ENCODE data around the gene STIM1.

Gene STIM1

DNA sequence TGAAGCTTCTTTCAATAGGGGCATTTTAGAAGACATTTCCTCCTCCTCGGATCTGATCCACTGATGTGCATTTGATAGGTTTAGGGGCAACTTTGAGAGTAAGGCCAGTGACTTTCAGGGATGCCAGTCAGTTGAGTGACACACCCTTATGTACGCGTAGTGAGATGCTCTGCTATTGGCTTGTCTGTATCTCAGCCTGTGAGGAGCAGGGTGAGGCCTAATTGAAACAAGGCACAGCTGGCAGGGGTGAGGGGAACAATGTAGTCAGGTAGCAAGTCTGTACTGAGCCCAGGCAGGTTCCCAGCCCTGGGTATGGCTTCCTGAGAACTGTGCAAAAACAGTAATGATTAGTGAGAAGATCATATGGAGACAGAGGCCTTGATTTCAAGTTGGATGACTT is 61.5 kb downstream of the STIM1 start:
- no peak for DNase-seq (ENCODE audit: low read depth in 2 of 2)

DNA sequence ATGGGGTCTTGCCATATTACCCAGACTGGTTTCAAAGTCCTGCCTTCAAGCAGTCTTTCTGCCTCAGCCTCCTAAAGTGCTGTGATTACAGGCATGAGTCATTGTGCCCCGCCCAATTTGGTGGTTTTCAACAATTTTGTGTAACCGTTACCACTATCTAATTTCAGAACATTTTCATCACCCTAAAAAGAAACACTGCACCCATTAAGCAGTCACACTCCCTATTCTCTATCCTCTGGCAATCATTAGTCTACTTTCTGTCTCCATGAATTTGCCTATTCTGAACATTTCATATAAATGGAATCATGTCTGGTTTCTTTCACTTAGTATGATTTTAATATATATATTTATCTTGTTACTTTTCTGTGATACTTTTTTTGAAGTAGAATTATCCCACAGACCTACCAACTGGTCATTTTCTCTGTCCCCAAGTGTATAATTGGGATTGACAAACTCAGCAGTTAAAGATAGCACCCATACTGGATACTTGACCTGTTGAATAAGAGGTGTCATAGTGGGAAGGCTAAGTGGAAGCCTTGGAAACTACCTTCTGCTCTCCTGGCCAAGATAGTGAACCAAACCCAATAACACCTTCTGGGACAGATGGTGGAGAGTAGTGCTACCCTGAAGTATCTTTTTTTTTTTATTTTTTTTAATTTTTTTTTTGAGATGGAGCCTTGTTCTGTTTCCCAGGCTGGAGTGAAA is 64.8 kb downstream of the STIM1 start:
- DNase-seq (ENCODE audit: low read depth in 2 of 2), result peak; percentile 54 to 64

DNA sequence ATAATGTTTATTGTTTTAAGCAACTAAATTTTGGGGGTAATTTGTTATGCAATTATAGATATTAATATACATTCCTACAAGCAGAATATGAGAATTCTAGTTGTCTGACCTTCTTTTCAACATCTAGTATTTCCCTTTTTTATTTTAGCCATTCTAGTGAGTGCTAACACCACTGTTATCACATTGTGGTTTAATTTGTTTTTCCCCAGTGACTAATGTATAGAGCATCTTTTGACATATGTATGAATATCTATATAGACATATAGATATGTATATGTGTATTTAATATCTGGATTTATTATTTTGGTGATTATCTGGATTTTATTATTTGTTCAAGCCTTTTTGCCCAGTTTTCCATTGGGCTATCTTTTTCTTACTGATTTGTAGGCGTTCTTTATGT is 66.6 kb downstream of the STIM1 start:
- no peak for DNase-seq (ENCODE audit: low read depth in 2 of 2)

DNA sequence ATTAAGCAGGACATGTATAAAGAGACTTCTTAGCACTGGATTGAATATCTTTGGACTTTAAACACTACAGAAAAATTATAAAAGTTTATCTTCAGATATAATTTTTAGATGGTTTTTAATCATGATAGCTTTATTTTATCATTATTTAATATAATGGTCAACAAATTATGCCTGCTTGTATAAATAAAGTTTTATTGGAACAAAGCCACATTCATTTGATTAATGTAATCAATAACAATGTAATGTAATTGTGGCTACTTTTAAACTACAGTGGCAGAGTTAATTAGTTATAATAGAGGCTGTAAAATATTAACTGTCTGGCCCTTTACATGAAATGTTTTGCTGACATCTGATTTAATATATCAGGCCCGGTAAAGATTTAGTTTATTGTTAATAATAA is 70.0 kb downstream of the STIM1 start:
- DNase-seq (ENCODE audit: low read depth in 2 of 2), result no peak

DNA sequence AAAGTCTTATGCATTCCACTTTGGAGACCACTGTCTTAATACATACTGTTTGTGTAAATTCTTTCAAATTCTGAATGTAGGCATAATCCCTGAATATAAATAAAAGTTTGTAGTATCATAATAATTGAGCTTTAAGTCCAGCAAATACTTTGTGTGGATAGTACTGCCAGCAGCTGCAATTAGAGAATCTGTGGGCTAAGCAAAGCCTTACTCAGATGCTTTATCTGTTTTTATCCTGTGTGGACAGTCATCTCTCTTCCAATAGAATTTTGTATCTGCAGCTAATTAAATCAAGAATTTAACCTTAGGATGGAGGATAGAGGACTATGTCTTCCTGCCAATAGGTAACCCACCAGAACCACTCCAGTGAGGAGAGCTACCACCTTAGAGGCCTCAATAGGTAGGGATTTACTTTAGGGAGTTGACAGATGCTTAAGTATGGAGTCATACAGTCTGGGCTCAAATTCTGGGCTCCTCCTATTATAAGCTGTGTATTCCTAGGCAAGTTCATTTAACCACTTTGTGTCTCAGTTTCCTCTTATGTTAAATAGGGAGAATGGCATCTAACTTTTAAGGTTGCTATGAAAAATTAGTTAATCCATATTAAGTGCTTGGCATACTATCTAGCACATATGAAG is 71.1 kb downstream of the STIM1 start:
- no peak for DNase-seq (ENCODE audit: low read depth in 2 of 2)

DNA sequence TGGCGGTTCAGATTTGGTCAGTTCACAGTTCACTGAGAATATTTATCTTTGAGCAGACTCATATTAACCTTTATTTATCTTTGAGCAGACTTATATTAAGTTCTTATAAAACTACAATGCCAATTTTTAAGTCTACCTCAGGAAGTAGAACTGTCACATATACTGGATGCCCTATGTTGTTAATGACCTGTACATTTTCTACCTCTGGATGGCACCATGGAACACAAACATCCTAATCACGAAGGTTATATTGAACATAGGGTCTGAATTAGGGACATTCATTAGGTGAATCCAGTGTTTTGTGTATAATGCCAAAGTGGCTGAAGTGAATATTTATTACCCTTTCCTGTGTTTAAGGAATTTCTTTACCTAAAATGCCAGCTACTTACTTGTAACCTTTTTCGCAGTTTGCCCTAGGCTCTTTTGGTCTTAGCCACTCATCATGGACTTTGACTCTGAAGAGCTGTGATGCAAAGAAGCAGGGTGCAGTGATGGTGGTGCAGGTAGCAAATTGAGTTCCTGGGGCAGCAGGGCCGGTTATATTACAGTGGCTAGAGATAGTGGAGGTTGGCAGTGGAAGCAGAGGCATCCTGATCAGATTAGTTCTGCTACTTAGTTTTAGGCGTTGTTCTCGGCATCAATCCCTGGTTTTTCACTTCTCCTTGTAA is 71.8 kb downstream of the STIM1 start:
- DNase-seq (ENCODE audit: low read depth in 2 of 2), result no peak

DNA sequence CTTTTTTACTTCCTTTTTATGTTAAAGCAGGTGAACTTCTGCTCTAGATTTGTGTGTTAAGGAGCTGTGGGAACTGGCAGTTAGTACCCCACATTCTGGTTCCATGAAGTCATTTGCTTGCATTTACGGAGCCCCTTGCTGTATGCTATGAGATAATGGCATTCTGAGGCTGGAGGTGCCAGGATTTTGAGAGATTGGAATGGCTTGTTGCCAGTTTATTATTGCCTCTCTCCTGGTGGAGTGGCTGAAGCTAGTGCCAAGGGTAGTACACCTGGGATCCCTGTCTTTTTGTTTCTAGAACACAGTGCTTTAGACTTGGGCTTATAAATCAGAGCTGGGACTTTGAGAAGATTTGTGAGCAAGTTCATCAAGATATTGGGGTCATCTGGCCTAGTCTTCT is 73.8 kb downstream of the STIM1 start:
- DNase-seq (ENCODE audit: low read depth in 2 of 2), result no peak

DNA sequence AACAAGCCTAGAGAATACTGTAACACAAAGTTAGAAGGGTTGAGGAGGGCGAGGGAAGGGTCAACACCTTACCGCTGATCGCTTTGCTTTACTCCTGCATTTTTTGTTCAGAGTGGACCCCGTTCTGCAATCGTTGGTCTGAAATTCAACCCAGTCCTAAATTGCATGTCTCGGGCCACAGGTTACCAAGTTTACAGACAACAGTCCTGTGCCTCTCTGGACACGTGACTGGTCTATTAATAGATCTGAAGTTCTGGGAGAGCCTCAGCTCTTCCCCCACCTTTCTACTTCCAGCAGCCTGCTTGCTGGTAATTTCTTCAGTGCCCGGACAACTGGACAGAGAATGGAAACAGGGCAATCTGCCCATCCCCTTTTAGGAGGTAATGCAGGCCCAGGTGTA is 74.2 kb downstream of the STIM1 start:
- no peak for DNase-seq (ENCODE audit: low read depth in 2 of 2)

DNA sequence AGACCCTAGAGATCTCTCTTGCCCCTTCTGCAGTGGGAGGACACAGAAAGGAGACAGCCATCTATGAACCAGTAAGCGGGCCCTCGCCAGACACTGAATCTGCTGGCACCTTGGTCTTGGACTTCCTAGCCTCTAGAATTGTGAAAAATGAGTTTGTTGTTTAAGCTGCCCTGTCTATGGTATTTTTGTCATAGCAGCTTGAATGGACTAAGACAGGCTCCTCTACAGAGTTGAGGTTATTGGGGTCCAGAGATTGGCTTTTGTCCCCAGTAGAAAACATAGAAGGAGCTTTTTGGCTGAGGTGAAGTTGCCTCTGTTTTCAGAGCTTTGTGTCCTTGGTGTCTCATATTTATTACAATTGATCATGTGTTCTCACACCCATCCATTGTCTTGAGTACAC is 77.2 kb downstream of the STIM1 start:
- no peak for DNase-seq (ENCODE audit: low read depth in 2 of 2)

DNA sequence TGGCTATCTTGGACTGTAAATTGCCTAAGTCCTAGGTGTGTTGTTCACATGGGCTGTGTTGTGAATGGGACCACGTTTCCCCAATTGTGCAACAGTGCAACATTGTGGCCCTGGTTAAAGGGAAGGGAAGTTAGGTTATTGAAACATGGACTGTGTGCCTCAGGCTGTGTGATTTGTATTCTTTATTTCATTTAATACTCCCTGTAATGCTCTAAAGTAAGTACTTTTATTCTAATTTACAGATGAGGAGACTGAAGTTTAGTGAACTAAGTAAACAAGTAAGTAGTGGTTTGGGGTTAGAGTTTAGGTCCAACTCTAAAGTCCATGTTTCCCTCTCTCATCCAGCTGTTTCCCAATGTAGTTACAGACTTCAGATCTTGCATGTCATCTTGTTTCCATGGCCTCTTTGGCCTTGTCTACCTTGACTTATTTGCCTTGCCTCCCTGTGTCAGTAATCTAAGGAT is 77.7 kb downstream of the STIM1 start:
- no peak for DNase-seq (ENCODE audit: low read depth in 2 of 2)

DNA sequence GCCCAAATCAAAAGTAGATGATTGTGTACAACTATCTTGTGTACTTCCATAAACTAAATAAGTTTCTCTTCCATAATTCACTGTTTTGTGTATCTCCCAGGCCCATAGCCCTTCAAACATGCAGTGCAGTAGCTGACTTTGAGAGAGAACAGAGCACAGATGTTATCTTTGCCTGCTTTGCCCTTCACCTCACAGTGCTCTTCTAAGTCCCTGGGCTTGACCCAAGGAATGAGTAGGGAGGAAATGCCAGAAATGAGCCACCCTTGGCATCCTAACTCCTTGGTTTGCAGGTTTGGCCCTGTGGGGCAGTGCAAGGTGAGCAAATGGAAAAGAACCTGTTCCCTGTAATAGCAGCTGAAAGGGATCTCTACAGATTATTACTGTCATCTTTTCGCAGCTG is 79.2 kb downstream of the STIM1 start:
- no peak for DNase-seq (ENCODE audit: low read depth in 2 of 2)

DNA sequence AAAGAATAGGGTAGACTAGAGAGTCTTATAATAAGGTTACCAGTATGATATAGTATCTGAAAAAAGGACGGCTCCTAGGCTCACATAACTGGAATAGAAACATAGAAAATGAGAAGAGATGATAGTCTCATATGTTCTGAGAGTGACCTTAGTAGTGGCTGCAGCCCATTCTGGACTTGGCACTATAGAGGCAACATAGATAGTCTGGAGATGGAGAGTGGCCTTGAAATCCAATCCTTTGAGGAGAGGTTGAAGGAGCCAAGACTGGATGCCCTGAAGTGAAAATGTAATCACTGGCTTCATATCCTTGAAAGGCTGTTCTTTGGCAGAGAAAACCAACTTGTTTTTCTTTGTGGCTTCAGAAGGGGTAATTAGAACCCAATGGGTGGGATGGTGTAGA is 81.1 kb downstream of the STIM1 start:
- DNase-seq (ENCODE audit: low read depth in 2 of 2), result no peak

DNA sequence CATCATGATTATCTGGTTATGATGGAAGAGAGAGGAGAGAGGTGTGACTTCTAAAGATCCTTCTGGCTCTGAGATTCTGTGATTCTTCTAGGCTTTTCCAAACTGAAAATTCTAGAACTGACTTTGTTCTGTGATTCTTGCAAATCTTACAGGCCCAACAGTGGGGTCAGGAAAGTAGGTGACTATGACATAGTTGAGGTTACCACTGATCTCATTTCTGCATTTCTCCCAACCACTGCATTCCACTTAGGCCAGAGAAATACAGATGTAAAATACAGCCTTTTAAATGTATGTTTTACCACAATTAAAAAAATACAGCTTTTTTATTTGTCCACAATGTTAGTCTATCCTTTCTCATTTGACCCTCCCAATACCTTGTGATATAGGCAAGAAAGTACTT is 83.7 kb downstream of the STIM1 start:
- no peak for DNase-seq (ENCODE audit: low read depth in 2 of 2)

DNA sequence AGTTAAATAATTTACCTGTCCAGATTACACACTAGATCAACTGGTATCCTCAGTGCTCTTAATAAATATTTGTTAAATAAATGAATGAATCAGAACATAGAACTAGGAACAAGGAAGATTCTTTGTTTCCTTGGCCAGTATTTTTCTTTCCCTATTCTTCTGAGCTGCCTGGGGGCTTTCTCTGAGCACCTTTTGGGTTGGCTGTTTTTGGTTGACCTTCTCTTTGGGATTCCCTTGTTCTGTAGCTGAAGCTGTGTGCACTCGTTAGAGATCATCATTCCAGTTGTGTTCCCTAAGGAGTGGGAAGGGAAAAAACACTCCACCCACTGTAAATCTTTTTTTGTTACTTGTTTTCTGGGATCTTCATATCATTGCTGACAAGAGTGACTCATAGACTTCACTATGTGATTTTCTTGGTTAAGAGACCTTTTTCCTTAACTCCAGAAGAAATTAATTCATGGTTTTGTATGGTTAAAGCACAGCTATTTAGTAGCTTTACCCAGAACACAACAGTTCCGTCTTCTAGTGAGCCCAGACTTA is 84.3 kb downstream of the STIM1 start:
- DNase-seq (ENCODE audit: low read depth in 2 of 2), result no peak

DNA sequence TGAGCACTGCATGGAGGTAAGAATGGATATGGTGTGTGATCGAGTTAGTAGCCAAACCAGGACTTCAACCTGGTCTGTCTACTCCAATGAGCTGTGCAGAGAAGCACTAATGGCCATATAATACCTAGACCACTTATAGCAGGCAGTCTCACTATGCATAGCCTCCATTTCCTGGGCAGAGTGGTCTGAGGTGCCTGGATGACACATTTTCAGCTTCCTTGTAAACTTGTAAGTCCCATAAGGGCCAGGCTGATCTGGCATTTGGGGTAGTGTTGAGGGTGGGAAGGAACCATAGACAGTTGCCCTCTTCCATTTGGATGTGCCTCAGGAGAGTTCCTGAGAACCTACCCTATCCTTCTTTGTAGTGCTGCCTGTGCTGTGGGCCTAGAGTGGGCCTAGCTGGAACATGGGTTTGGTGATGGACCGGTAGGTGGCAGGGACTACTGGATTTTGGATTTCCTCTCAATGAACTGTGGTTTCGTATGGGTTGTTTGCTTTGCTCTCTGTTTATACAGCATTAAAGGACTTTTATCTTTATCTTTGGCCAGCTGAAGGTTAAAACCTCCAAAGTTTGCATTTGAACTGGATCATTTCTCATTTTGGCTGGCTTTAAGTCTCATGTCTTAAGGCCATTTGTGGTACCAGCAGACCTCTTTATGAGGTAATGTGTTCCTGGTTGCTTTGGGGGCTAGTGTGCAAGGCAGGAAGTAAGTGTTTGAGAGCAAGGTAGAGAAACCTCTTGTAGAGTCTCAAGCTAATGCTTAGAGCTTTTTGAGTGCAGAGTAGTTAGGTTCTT is 86.9 kb downstream of the STIM1 start:
- DNase-seq (ENCODE audit: low read depth in 2 of 2), result no peak

DNA sequence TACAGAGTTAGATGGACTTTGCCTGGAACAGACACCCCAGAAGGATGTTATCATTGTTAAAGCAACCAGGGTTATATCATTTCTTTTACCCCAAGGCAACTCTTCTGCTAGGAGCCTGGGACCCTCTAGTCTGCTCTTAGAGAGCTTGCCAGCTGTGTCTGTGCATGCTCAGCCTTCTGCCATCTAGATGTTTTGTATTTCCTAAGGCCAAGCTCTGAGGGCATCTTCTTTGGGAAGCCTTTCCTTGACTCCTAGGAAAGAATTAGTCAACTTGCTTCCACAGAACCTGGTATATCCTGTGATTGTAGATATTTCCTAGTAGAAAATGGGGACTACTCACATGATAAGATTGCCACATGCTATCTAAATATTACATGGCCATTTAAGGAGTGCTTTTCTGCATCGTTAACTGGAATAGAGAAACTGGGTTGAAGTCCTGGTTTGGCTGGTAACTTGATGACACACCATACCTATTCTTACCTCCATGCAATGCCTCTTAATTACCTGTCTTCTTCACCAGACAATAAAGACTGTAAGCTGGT is 87.6 kb downstream of the STIM1 start:
- no peak for DNase-seq (ENCODE audit: low read depth in 2 of 2)

DNA sequence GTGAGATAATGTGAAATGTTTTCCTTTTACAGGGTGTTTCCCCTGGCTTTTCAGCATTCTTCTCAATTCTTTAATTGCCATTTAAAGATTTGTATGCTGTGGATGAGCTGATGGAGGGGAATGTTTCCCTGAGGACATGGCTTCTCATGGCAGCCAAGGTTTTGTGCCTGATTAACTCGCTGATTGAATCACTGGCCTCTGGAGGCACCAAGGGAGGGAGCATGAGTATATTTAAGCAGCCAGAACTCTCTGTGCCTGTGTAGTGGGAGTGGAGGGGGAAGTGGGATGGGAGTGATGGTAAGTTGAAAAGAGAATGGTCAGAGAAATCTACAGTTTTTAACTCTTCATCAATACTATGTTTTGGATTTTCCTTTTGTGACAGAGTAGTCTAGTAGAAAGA is 88.7 kb downstream of the STIM1 start:
- DNase-seq (ENCODE audit: low read depth in 2 of 2), result no peak

DNA sequence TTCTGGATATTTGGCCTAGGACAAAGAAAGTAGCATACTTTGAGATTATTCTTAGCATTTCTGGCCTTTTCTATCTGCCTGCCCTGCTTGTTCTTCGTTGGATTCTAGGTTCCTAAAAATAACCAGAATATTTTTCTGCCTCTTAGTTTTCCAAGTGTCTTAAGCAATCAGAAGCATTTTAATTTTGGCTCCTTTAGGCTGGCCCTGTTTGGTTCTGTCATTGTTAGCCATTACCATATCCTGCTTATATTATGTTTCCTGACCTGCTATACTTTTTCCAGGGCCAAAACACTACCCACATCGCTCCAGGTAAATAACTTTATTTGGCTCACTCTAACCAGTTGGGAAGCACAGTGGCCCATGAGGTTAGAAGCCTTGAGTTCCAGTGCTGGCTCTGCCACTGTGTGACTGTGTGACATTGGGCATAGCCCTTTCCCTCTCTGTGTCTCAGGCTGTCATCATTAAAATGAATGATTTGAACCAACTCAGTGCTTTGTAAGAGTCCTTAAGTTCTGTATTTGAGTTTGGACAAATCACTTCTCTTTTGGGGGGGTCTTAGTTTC is 91.1 kb downstream of the STIM1 start:
- no peak for DNase-seq (ENCODE audit: low read depth in 2 of 2)

DNA sequence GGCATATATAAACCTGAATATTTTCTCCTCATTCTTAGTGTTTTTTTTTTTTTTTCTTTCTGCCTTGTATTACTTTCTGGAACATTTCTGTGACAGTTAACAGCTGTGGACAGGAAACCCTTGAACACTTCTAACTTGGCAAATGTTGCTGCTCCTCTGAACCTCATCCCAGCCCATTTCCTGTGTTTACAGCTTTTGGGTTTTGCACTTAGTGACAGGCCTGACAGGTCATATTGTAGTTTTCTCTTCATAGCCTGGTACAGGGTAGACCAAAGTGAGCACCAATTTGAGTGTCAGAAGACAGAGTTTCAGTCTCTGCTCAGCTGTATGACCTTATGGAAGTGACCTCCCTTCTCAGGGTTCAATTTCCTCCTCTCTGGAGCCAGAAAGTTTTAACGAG is 91.6 kb downstream of the STIM1 start:
- no peak for DNase-seq (ENCODE audit: low read depth in 2 of 2)

DNA sequence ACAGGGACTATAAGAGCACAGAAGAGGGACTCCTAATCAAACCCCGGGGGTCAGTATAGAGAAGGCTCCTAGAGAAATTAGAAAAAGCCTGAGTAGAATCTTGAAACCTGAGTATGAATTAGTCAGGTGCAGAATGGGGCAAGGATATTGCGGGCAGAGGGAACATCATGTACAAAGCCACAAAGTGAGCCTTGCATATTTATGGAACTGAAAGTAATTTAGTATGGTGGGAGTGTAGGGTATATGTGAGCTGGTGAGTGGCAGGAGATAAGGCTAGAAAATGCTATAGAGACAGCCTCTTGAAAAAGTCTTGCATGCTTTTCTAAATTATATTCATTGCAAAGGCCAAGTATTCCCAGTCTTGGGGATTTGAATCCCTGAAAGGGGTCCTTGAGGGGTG is 93.7 kb downstream of the STIM1 start:
- no peak for DNase-seq (ENCODE audit: low read depth in 2 of 2)

DNA sequence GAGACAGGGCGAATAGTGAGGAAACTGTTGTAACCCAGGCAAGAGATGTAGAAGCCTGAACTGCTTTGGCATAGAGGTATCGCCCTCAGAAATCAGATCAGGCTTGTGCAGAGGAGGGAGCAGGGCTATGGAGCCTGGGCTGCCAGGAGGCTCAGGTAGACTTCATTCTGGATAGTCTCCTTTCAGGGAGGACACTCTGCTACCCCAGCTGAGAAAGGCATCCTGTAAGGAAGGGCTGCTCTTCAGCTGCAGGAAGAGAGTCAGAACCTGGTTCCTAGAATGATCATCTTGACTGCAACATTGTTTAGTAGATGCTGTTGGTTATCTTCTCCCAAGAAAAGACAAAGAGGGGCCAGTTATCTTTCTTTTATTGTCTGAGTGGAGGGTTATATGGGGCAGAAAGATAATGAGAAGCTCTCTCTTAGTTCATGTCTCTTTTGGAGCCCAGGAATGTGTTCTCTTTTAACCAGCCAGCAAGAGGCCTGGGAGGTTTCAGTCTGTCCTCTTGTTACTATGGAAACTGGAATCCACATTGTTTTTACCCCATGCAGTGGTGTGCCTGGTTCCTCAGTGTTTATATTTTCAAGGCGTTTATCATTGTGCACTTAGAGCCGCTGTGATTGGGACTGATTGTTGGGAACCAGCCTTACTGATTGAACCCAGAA is 95.7 kb downstream of the STIM1 start:
- DNase-seq (ENCODE audit: low read depth in 2 of 2), result no peak

Data from activated CD4-positive, alpha-beta T cell treated with anti-CD3 and anti-CD28 coated beads for 24 hours (primary cell).